Inferior parietal cortex (tissue), 1 donor: ENCODE data around the gene GPALPP1.
"Not testable (repeated sequence)": the region's sequence is repeated elsewhere in the genome, so short reads cannot be mapped to it uniquely, and the experiment has no call there.

Source experiments
- DNase-seq: peaks from one replicate; pipeline ENCODE4 v3.0.0-alpha.2; 2016; ENCODE audit errors: extremely low spot score

The GPALPP1 gene

DNA sequence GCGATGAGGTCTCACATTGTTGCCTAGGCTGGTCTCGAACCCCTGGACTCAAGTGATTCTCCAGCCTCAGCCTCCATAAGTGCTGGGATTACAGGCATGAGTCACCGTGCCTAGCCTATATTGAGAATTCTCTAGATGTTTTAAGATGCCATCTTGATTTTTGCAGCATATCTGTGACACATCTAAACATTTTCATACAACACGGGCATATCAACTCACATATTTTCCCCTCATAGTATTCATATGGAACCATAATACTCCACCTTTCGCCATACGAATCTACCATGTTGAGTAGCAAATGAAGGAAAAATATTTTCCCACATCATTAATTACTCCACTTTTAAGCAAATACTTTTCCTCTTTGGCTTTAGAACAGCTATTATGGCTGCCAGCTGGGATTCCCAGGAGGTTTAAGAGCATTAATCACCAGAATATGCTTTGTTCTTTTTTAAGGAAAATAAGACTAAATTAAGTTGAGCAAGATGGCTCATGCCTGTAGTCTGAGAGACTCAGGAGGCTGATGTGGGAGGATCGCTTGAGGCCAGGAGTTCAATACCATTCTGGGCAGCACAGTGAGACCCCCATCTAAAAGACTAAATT lies 74.0 kb downstream of the GPALPP1 start:
- DNase-seq, result no peak

- DNase-seq, result not testable (repeated sequence)
Observed at GRCh38 chr13:45063889-45064288, 74.6 kb downstream of the GPALPP1 start.

DNA sequence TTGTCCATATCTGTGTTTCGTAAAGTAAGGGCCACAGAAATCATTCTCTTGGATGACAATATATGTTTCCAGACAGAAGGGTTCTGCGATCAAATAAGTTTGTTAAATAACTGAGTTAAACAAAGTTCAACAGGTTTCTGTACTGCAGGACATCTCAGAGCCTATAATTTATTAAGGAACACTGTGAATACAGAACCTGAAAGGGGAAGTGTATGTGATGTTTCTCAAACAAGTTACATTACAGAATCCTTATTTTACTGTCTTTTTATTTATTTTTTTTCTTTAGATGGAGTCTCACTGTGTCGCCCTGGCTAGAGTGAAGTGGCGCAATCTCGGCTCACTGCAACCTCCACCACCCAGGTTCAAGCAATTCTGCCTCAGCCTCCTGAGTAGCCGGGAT lies 75.6 kb downstream of the GPALPP1 start:
- DNase-seq, result no peak

- no peak for DNase-seq
Observed at GRCh38 chr13:45068036-45069001, 79.0 kb downstream of the GPALPP1 start.

- DNase-seq, result no peak
Observed at GRCh38 chr13:45073809-45074208, 84.5 kb downstream of the GPALPP1 start.

- DNase-seq, result no peak
Observed at GRCh38 chr13:45074721-45075120, 85.4 kb downstream of the GPALPP1 start.

- peak; percentile 43 for DNase-seq
Observed at GRCh38 chr13:45078003-45078402, 88.7 kb downstream of the GPALPP1 start.
